Measurements from ENCODE around the gene BBOX1. TPM values are rescaled to one million over a fixed set of nuclear protein-coding genes. Genes with fewer than 3 reads are reported as not detected.

Gene BBOX1
- total RNA-seq, 1 donor from 2014 or later = not detected

GRCh38 chr11:27052668-27053067 is 12.1 kb downstream of the BBOX1 start:
- TF ChIP-seq EZH2 (IDR thresholded peaks at IDR 0.05) (no peak), CTCF (IDR thresholded peaks at IDR 0.05) (no peak), EZH2phosphoT487 (IDR thresholded peaks at IDR 0.05) (no peak)
- Mint-ChIP-seq H3K27ac (no peak overlapping the region), H3K9me3 (peaks cover 6% of the 10 kb centered on the region), H3K27me3 (ENCODE audit: insufficient read depth, low read depth) (no peaks in the 10 kb centered on the region), H3K36me3 (peaks cover 2% of the 10 kb centered on the region), H3K4me3 (no peak overlapping the region), H3K4me1 (no peaks in the 10 kb centered on the region)
- H3K9me3 ChIP-seq (ENCODE audit: low read depth) = peaks cover 5% of the 10 kb centered on the region
- H3K27me3 ChIP-seq = no peaks in the 10 kb centered on the region
- H3K36me3 ChIP-seq = no peaks in the 10 kb centered on the region
- no peaks in the 10 kb centered on the region for H3K4me1 ChIP-seq
- no peaks in the 10 kb centered on the region for H3F3A ChIP-seq (ENCODE audit: low read depth)
- H4K20me1 ChIP-seq (ENCODE audit: low read depth) = no peaks in the 10 kb centered on the region
- H3K9ac ChIP-seq = no peak overlapping the region
- H3K27ac ChIP-seq = no peak overlapping the region
- H2AFZ ChIP-seq (replicated peaks) = no peak overlapping the region
- no peak overlapping the region for H3K4me3 ChIP-seq
- H3K4me2 ChIP-seq = no peak overlapping the region
- no peak for DNase-seq (ENCODE audit: low spot score)
- no peaks in the 10 kb centered on the region for H3K79me2 ChIP-seq (ENCODE audit: low read depth)

- no peaks in the 10 kb centered on the region for H3K27me3 ChIP-seq
- DNase-seq (ENCODE audit: low spot score) = no peak
- H4K20me1 ChIP-seq (ENCODE audit: low read depth) = no peaks in the 10 kb centered on the region
- Mint-ChIP-seq H3K9me3 (no peaks in the 10 kb centered on the region), H3K4me1 (no peaks in the 10 kb centered on the region), H3K36me3 (no peaks in the 10 kb centered on the region), H3K27ac (no peak overlapping the region), H3K27me3 (ENCODE audit: insufficient read depth, low read depth) (no peaks in the 10 kb centered on the region), H3K4me3 (no peak overlapping the region)
- no peak overlapping the region for H3K27ac ChIP-seq
- no peaks in the 10 kb centered on the region for H3K4me1 ChIP-seq
- no peak overlapping the region for H3K4me2 ChIP-seq
- H3K9me3 ChIP-seq (ENCODE audit: low read depth) = peaks cover 2% of the 10 kb centered on the region
- TF ChIP-seq EZH2 (IDR thresholded peaks at IDR 0.05) (no peak), EZH2phosphoT487 (IDR thresholded peaks at IDR 0.05) (no peak), CTCF (IDR thresholded peaks at IDR 0.05) (no peak)
- H2AFZ ChIP-seq (replicated peaks) = no peak overlapping the region
- H3K36me3 ChIP-seq = no peaks in the 10 kb centered on the region
- no peak overlapping the region for H3K4me3 ChIP-seq
- no peaks in the 10 kb centered on the region for H3K79me2 ChIP-seq (ENCODE audit: low read depth)
- no peak overlapping the region for H3K9ac ChIP-seq
- no peaks in the 10 kb centered on the region for H3F3A ChIP-seq (ENCODE audit: low read depth)
Observed at GRCh38 chr11:27055065-27055682, 14.6 kb downstream of the BBOX1 start.

GRCh38 chr11:27057091-27057780 is 16.6 kb downstream of the BBOX1 start:
- no peak overlapping the region for H3K27ac ChIP-seq
- no peaks in the 10 kb centered on the region for H3F3A ChIP-seq (ENCODE audit: low read depth)
- H3K4me3 ChIP-seq = no peak overlapping the region
- no peaks in the 10 kb centered on the region for H3K9me3 ChIP-seq (ENCODE audit: low read depth)
- no peaks in the 10 kb centered on the region for H4K20me1 ChIP-seq (ENCODE audit: low read depth)
- DNase-seq (ENCODE audit: low spot score) = no peak
- no peak overlapping the region for H3K4me3 Mint-ChIP-seq
- H3K27me3 Mint-ChIP-seq (ENCODE audit: insufficient read depth, low read depth) = no peaks in the 10 kb centered on the region
- no peaks in the 10 kb centered on the region for H3K9me3 Mint-ChIP-seq
- no peaks in the 10 kb centered on the region for H3K36me3 ChIP-seq
- no peak overlapping the region for H3K9ac ChIP-seq
- no peak overlapping the region for H3K4me2 ChIP-seq
- no peaks in the 10 kb centered on the region for H3K36me3 Mint-ChIP-seq
- H3K27ac Mint-ChIP-seq = no peak overlapping the region
- TF ChIP-seq EZH2 (IDR thresholded peaks at IDR 0.05) = no peak
- TF ChIP-seq EZH2phosphoT487 (IDR thresholded peaks at IDR 0.05) = no peak
- no peak for TF ChIP-seq CTCF (IDR thresholded peaks at IDR 0.05)
- no peaks in the 10 kb centered on the region for H3K27me3 ChIP-seq
- H2AFZ ChIP-seq (replicated peaks) = no peak overlapping the region
- H3K79me2 ChIP-seq (ENCODE audit: low read depth) = no peaks in the 10 kb centered on the region
- no peaks in the 10 kb centered on the region for H3K4me1 Mint-ChIP-seq
- no peaks in the 10 kb centered on the region for H3K4me1 ChIP-seq

All from neural progenitor cell (in vitro differentiated cells).